ENCODE data around the gene LONP1. TPM values are rescaled to one million over a fixed set of nuclear protein-coding genes. Genes with fewer than 3 reads are reported as not detected.
A peak's percentile ranks its signal among the peaks of the same experiment; 100 is the strongest.

LONP1 gene
- total and polyA plus RNA-seq, 2 experiments from 2014 or later: 110 to 151 TPM

- Histone ChIP-seq H3K36me3 (peaks cover 52% of the 10 kb centered on the region), H3K4me1 (ENCODE audit: low read depth) (no peaks in the 10 kb centered on the region), H3K27me3 (no peaks in the 10 kb centered on the region), H3K27ac (no peak overlapping the region), H3K9me3 (ENCODE audit: low read depth) (no peaks in the 10 kb centered on the region), H3K4me3 (no peak overlapping the region)
- TF ChIP-seq CTCF (IDR thresholded peaks at IDR 0.05; ENCODE audit: low read depth, low read length): no peak
- no peak for DNase-seq (ENCODE audit: low read depth in 1 of 2, low spot score in 1 of 2)
These were observed 24.2 kb downstream of the LONP1 start for GRCh38 chr19:5695649-5696195.

GRCh38 chr19:5694956-5695648 lies 24.8 kb downstream of the LONP1 start:
- Histone ChIP-seq H3K36me3 (peaks cover 48% of the 10 kb centered on the region), H3K27ac (no peak overlapping the region)
- TF ChIP-seq CTCF (IDR thresholded peaks at IDR 0.05; ENCODE audit: low read depth, low read length): no peak

GRCh38 chr19:5694167-5694955 lies 25.6 kb downstream of the LONP1 start:
- DNase-seq (ENCODE audit: low read depth in 1 of 2, low spot score in 1 of 2): no peak
- H3K9me3 ChIP-seq (ENCODE audit: low read depth): no peaks in the 10 kb centered on the region
- no peak overlapping the region for H3K4me3 ChIP-seq
- peaks cover 43% of the 10 kb centered on the region for H3K36me3 ChIP-seq
- no peak for TF ChIP-seq CTCF (IDR thresholded peaks at IDR 0.05; ENCODE audit: low read depth, low read length)
- no peak overlapping the region for H3K27ac ChIP-seq
- no peaks in the 10 kb centered on the region for H3K27me3 ChIP-seq
- H3K4me1 ChIP-seq (ENCODE audit: low read depth): no peaks in the 10 kb centered on the region

More at GRCh38 chr19:5694956-5695648, 24.8 kb downstream of the LONP1 start:
- no peaks in the 10 kb centered on the region for H3K9me3 ChIP-seq (ENCODE audit: low read depth)
- no peaks in the 10 kb centered on the region for H3K27me3 ChIP-seq
- no peaks in the 10 kb centered on the region for H3K4me1 ChIP-seq (ENCODE audit: low read depth)
- H3K4me3 ChIP-seq: no peak overlapping the region
- DNase-seq (ENCODE audit: low read depth in 1 of 2, low spot score in 1 of 2): no peak

- Histone ChIP-seq H3K4me1 (ENCODE audit: low read depth) (no peaks in the 10 kb centered on the region), H3K27ac (peak overlapping the region; percentile 4), H3K27me3 (no peaks in the 10 kb centered on the region), H3K36me3 (peaks cover 37% of the 10 kb centered on the region), H3K4me3 (no peak overlapping the region), H3K9me3 (ENCODE audit: low read depth) (no peaks in the 10 kb centered on the region)
- no peak for DNase-seq (ENCODE audit: low read depth in 1 of 2, low spot score in 1 of 2)
- TF ChIP-seq CTCF (IDR thresholded peaks at IDR 0.05; ENCODE audit: low read depth, low read length): no peak
These were observed 26.5 kb downstream of the LONP1 start for GRCh38 chr19:5693195-5694166.

GRCh38 chr19:5692723-5693194 lies 27.2 kb downstream of the LONP1 start:
- H3K27ac ChIP-seq: no peak overlapping the region
- peaks cover 32% of the 10 kb centered on the region for H3K36me3 ChIP-seq
- H3K27me3 ChIP-seq: no peaks in the 10 kb centered on the region
- H3K4me3 ChIP-seq: no peak overlapping the region
- no peak for DNase-seq (ENCODE audit: low read depth in 1 of 2, low spot score in 1 of 2)
- TF ChIP-seq CTCF (IDR thresholded peaks at IDR 0.05; ENCODE audit: low read depth, low read length): no peak
- no peaks in the 10 kb centered on the region for H3K4me1 ChIP-seq (ENCODE audit: low read depth)
- H3K9me3 ChIP-seq (ENCODE audit: low read depth): no peaks in the 10 kb centered on the region
